Activated CD4-positive, alpha-beta T cell treated with anti-CD3 and anti-CD28 coated beads for 36 hours (primary cell): ENCODE measurements around the gene TPK1. TPM values are rescaled to one million over a fixed set of nuclear protein-coding genes. Genes with fewer than 3 reads are reported as not detected.

ENCODE experiments used
- ATAC-seq: fragments of 200-7000 bp; cut with Tn5 transposase; one replicate; pipeline ENCODE4 v1.10.0; 2021; ENCODE audit warnings: mild to moderate bottlenecking, moderate library complexity
- CTCF ChIA-PET: fragments of 350-600 bp; sonication (Branson Sonifier 250); formaldehyde crosslinking; loops from one replicate; lab custom pipeline; 2021; ENCODE audit warnings: antibody characterized with exemption; lab: Charles Lee
- POLR2A ChIA-PET: fragments of 350-600 bp; sonication (Branson Sonifier 250); formaldehyde crosslinking; loops from one replicate; lab custom pipeline; 2021; ENCODE audit warnings: antibody characterized with exemption, inconsistent platforms; lab: Charles Lee
- DNase-seq: peaks from one replicate; pipeline ENCODE4 v3.0.0-alpha.2; 2020
- H3K27ac Mint-ChIP-seq: one replicate; pipeline ENCODE4 v1.8.0; 2021; ENCODE audit warnings: mixed read lengths
- H3K27me3 Mint-ChIP-seq: one replicate; pipeline ENCODE4 v1.8.0; 2021; ENCODE audit warnings: mixed read lengths
- H3K36me3 Mint-ChIP-seq: one replicate; pipeline ENCODE4 v1.8.0; 2021; ENCODE audit warnings: low read depth, mixed read lengths
- H3K4me1 Mint-ChIP-seq: one replicate; pipeline ENCODE4 v1.8.0; 2021; ENCODE audit warnings: mixed read lengths
- H3K4me3 Mint-ChIP-seq: one replicate; pipeline ENCODE4 v1.8.0; 2021; ENCODE audit warnings: mild to moderate bottlenecking, moderate library complexity, mixed read lengths
- H3K9me3 Mint-ChIP-seq: one replicate; pipeline ENCODE4 v1.8.0; 2021; ENCODE audit warnings: low read depth, mixed read lengths
- intact Hi-C, 2 experiments: fragments of 100-400 bp; cut with DNase I in 1 of 2; cut with micrococcal nuclease in 1 of 2; formaldehyde crosslinking; loops; one replicate each; pipeline versions ENCODE4 v1.14.2 to v1.15.1; 2022 to 2024; cut with DNase I, micrococcal nuclease
- total RNA-seq, 2 experiments: library from RNA; stranded (reverse); gene quantifications; one replicate each; pipeline ENCODE4 v1.2.3, GENCODE V29; 2021

The TPK1 gene
- total RNA-seq, result 10 to 100 TPM; 16.5 to 16.6 TPM

GRCh38 chr7:144835652-144836544 is at the start of gene TPK1:
TSS of gene TPK1 (minus strand) at chr7:144836053. CDS start at chr7:144835602, 451 bp downstream.
- ChIA-PET CTCF (interaction anchor here (0.6 to 2.4 kb wide), 9 partner anchors 10 to 200 kb away, joined by 3 to 6 read pairs (median 3); no protein-coding TSS in a partner anchor), POLR2A (interaction anchor here (0.7 to 2.0 kb wide), 6 partner anchors 10 to 97 kb away, joined by 3 to 22 read pairs (median 6); no protein-coding TSS in a partner anchor)
- peak; percentile 87 for ATAC-seq
- Mint-ChIP-seq H3K27me3 (no peaks in the 10 kb centered on the region), H3K4me3 (peak within 1 kb of the TSS; percentile 91), H3K9me3 (peaks cover 19% of the 10 kb centered on the region), H3K4me1 (peaks cover 36% of the 10 kb centered on the region), H3K27ac (peak within 1 kb of the TSS; percentile 99), H3K36me3 (peaks cover 1% of the 10 kb centered on the region)
- DNase-seq, result peak; percentile 94
- intact Hi-C loops, result loop anchor here (1.0 to 5.0 kb wide), 5 partner anchors 15 to 99 kb away; no protein-coding TSS in a partner anchor

GRCh38 chr7:144885478-144885877 is 49.6 kb upstream of the TPK1 start:
- ATAC-seq (no peak), DNase-seq (no peak)
- Mint-ChIP-seq H3K4me3 (no peak overlapping the region), H3K27ac (no peak overlapping the region), H3K9me3 (no peaks in the 10 kb centered on the region), H3K27me3 (no peaks in the 10 kb centered on the region), H3K36me3 (no peaks in the 10 kb centered on the region), H3K4me1 (no peaks in the 10 kb centered on the region)
- intact Hi-C loops, result no loop called here
- CTCF ChIA-PET, result no interaction called here
- POLR2A ChIA-PET, result no interaction called here

- ChIA-PET CTCF (no interaction called here), POLR2A (no interaction called here)
- intact Hi-C loops, result no loop called here
These were observed 49.0 kb upstream of the TPK1 start for GRCh38 chr7:144884896-144885295.

GRCh38 chr7:144873316-144873845 is 37.5 kb upstream of the TPK1 start:
- ATAC-seq (no peak), DNase-seq (no peak)
- POLR2A ChIA-PET, result no interaction called here
- H3K27me3 Mint-ChIP-seq, result peaks cover 1% of the 10 kb centered on the region
- H3K9me3 Mint-ChIP-seq, result no peaks in the 10 kb centered on the region
- CTCF ChIA-PET, result no interaction called here
- H3K27ac Mint-ChIP-seq, result no peak overlapping the region
- no peaks in the 10 kb centered on the region for H3K4me1 Mint-ChIP-seq
- H3K36me3 Mint-ChIP-seq, result no peaks in the 10 kb centered on the region
- intact Hi-C loops, result no loop called here
- no peak overlapping the region for H3K4me3 Mint-ChIP-seq

More at GRCh38 chr7:144884896-144885295, 49.0 kb upstream of the TPK1 start:
- Mint-ChIP-seq H3K27ac (no peak overlapping the region), H3K4me1 (no peaks in the 10 kb centered on the region), H3K4me3 (no peak overlapping the region), H3K27me3 (no peaks in the 10 kb centered on the region), H3K36me3 (no peaks in the 10 kb centered on the region), H3K9me3 (no peaks in the 10 kb centered on the region)
- ATAC-seq, result no peak
- no peak for DNase-seq

GRCh38 chr7:144869082-144869481 is 33.2 kb upstream of the TPK1 start:
- DNase-seq, result no peak
- ATAC-seq, result no peak
- POLR2A ChIA-PET, result no interaction called here
- CTCF ChIA-PET, result interaction anchor here (0.6 kb wide), 1 partner anchor 388 kb away, joined by 3 read pairs; no protein-coding TSS in a partner anchor
- no peak overlapping the region for H3K4me3 Mint-ChIP-seq
- no peaks in the 10 kb centered on the region for H3K36me3 Mint-ChIP-seq
- intact Hi-C loops, result no loop called here
- H3K9me3 Mint-ChIP-seq, result no peaks in the 10 kb centered on the region
- no peak overlapping the region for H3K27ac Mint-ChIP-seq
- H3K27me3 Mint-ChIP-seq, result no peaks in the 10 kb centered on the region
- no peaks in the 10 kb centered on the region for H3K4me1 Mint-ChIP-seq

GRCh38 chr7:144866189-144866588 is 30.3 kb upstream of the TPK1 start:
- ATAC-seq, result no peak
- intact Hi-C loops, result no loop called here
- POLR2A ChIA-PET, result no interaction called here
- no peaks in the 10 kb centered on the region for H3K27me3 Mint-ChIP-seq
- no peaks in the 10 kb centered on the region for H3K36me3 Mint-ChIP-seq
- no peaks in the 10 kb centered on the region for H3K4me1 Mint-ChIP-seq
- no peak overlapping the region for H3K4me3 Mint-ChIP-seq
- no peak for DNase-seq
- no peak overlapping the region for H3K27ac Mint-ChIP-seq
- no peaks in the 10 kb centered on the region for H3K9me3 Mint-ChIP-seq
- CTCF ChIA-PET, result interaction anchor here (0.6 kb wide), 1 partner anchor 281 kb away, joined by 3 read pairs; no protein-coding TSS in a partner anchor

- DNase-seq, result no peak
- intact Hi-C loops, result no loop called here
- Mint-ChIP-seq H3K27ac (no peak overlapping the region), H3K9me3 (no peaks in the 10 kb centered on the region), H3K36me3 (no peaks in the 10 kb centered on the region), H3K27me3 (no peaks in the 10 kb centered on the region), H3K4me3 (no peak overlapping the region), H3K4me1 (no peaks in the 10 kb centered on the region)
- POLR2A ChIA-PET, result no interaction called here
- no peak for ATAC-seq
- CTCF ChIA-PET, result interaction anchor here (1.0 to 1.4 kb wide), 2 partner anchors 51 to 57 kb away, joined by 3 read pairs; no protein-coding TSS in a partner anchor
These were observed 27.4 kb upstream of the TPK1 start for GRCh38 chr7:144863320-144863647.

GRCh38 chr7:144862612-144863319 is 26.9 kb upstream of the TPK1 start:
- Mint-ChIP-seq H3K9me3 (no peaks in the 10 kb centered on the region), H3K27ac (no peak overlapping the region), H3K36me3 (no peaks in the 10 kb centered on the region), H3K4me1 (no peaks in the 10 kb centered on the region), H3K27me3 (no peaks in the 10 kb centered on the region), H3K4me3 (no peak overlapping the region)
- no peak for ATAC-seq
- ChIA-PET CTCF (interaction anchor here (1.0 to 1.4 kb wide), 2 partner anchors 50 to 57 kb away, joined by 3 read pairs; no protein-coding TSS in a partner anchor), POLR2A (no interaction called here)
- DNase-seq, result no peak
- intact Hi-C loops, result no loop called here

GRCh38 chr7:144859739-144860138 is 23.9 kb upstream of the TPK1 start:
- no peak for ATAC-seq
- Mint-ChIP-seq H3K9me3 (no peaks in the 10 kb centered on the region), H3K4me1 (no peaks in the 10 kb centered on the region), H3K27ac (no peak overlapping the region), H3K36me3 (no peaks in the 10 kb centered on the region), H3K4me3 (no peak overlapping the region), H3K27me3 (peaks cover 2% of the 10 kb centered on the region)
- POLR2A ChIA-PET, result no interaction called here
- CTCF ChIA-PET, result interaction anchor here (1.1 kb wide), 1 partner anchor 190 kb away, joined by 3 read pairs; no protein-coding TSS in a partner anchor
- DNase-seq, result no peak
- intact Hi-C loops, result loop anchor here (5.0 to 10.0 kb wide), 2 partner anchors 1225 to 1233 kb away; no protein-coding TSS in a partner anchor

GRCh38 chr7:144857463-144857862 is 21.6 kb upstream of the TPK1 start:
- CTCF ChIA-PET, result interaction anchor here (1.3 to 1.7 kb wide), 2 partner anchors 12 to 119 kb away, joined by 3 to 5 read pairs; no protein-coding TSS in a partner anchor
- DNase-seq (no peak), ATAC-seq (no peak)
- H3K4me1 Mint-ChIP-seq, result no peaks in the 10 kb centered on the region
- no peak overlapping the region for H3K4me3 Mint-ChIP-seq
- POLR2A ChIA-PET, result no interaction called here
- H3K36me3 Mint-ChIP-seq, result no peaks in the 10 kb centered on the region
- no peaks in the 10 kb centered on the region for H3K9me3 Mint-ChIP-seq
- H3K27ac Mint-ChIP-seq, result no peak overlapping the region
- intact Hi-C loops, result loop anchor here (5.0 to 10.0 kb wide), 2 partner anchors 1227 to 1235 kb away; no protein-coding TSS in a partner anchor
- H3K27me3 Mint-ChIP-seq, result peaks cover 2% of the 10 kb centered on the region
